GM12864 (cell line): ENCODE measurements around the gene SELENOS.

ENCODE experiments used
- DNase-seq: peaks from one replicate; pipeline ENCODE4 v3.0.0-alpha.2; 2011; ENCODE audit warnings: low read depth
- H3K4me3 ChIP-seq: 2 replicates; pipeline ENCODE4 v1.5.1; 2011; ENCODE audit warnings: mild to moderate bottlenecking, low read depth, low read length, control low read depth
- TF ChIP-seq, protein P1 (sequence below): IDR thresholded peaks from 2 replicates; pipeline ENCODE4 v1.5.1; 2011; ENCODE audit warnings: low read depth, mild to moderate bottlenecking, moderate library complexity, low read length, control low read depth, inconsistent platforms; ENCODE audit errors: missing control alignments

The SELENOS gene

DNA sequence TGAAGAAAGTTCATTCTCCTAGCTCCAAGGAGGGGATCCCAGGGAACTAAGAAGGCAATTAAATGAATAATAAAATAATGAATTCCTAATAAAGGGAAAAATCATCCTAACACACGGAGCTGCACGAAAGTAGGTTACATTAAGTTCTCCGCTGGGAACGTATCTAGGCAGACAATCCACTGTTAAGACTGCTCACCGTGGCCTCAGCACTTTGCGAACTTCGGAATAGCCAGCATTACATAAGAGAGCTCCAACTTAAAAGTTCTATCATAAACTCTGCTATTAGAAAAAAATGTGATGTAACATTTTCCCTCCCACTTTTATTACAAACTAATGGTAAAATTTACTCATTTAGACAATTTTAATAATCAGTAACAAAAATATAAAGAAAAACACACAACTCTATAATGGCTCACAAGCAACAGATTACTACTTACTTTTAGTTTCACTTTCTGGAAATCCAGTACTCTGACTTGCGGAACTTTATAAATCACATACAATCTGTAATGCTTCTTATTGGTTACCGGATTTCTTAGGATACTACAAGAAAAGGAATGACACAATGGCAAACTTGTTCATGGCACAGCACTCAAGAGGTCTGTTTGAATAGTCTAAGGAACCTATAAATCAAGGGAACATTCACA is 9.3 kb upstream of the SELENOS start:
- no peak for DNase-seq
- TF ChIP-seq, protein P1, sequence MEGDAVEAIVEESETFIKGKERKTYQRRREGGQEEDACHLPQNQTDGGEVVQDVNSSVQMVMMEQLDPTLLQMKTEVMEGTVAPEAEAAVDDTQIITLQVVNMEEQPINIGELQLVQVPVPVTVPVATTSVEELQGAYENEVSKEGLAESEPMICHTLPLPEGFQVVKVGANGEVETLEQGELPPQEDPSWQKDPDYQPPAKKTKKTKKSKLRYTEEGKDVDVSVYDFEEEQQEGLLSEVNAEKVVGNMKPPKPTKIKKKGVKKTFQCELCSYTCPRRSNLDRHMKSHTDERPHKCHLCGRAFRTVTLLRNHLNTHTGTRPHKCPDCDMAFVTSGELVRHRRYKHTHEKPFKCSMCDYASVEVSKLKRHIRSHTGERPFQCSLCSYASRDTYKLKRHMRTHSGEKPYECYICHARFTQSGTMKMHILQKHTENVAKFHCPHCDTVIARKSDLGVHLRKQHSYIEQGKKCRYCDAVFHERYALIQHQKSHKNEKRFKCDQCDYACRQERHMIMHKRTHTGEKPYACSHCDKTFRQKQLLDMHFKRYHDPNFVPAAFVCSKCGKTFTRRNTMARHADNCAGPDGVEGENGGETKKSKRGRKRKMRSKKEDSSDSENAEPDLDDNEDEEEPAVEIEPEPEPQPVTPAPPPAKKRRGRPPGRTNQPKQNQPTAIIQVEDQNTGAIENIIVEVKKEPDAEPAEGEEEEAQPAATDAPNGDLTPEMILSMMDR, result no peak

DNA sequence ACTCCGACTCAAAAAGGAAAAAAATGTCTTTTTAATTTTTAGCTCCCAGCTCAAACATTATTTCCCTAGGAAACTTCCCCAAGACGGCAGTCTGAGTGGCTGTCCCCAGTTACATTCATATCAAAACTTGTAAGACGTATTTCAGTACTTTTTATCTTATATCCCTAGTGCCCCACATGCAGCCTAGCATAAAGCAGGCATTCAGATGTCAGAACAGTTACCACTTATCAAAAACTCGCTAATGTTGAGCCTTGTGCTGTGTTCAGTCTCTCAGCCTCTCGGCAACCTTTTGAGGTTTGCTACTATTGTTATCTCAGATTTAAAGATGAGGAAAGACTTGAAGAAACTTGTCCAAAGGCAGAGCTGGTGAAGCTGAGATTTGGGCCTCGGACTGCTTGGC is 6.6 kb upstream of the SELENOS start:
- no peak for DNase-seq
- H3K4me3 ChIP-seq, result no peak overlapping the region
- TF ChIP-seq, protein P1, result no peak

More for the DNA sequence above, 9.3 kb upstream of the SELENOS start:
- no peak overlapping the region for H3K4me3 ChIP-seq

DNA sequence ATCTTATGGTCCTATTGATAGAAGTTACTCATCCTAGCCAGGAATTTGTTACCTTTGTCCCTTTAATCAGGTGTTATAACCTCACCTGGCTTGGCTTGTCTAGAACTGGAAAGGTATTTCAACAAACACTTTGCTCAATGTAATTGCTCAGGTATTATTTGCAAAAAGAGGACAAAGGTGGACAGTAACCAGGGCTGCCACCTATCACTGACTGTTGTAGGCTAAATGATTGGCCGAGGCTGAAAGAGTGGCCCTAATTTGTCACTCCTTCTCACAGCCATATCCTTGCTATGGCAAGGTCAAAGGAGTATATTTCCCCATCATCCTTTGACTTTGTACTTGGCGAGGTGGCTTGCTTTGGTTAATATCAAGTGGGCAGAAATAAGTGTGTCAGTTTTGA is 2.7 kb upstream of the SELENOS start:
- TF ChIP-seq, protein P1, result no peak

GRCh38 chr15:101277943-101278564 is 769 bp upstream of the SELENOS start:
- H3K4me3 ChIP-seq, result peak overlapping the region; percentile 80; the same call in 1 of the 2 replicates
- no peak for DNase-seq
- TF ChIP-seq, protein P1, result no peak

More for the DNA sequence above, 2.7 kb upstream of the SELENOS start:
- H3K4me3 ChIP-seq, result no peak overlapping the region
- DNase-seq, result no peak

GRCh38 chr15:101276501-101277037 is 716 bp downstream of the SELENOS start:
- no peak for DNase-seq
- H3K4me3 ChIP-seq, result peak overlapping the region; percentile 80

GRCh38 chr15:101275018-101275417 is 2.3 kb downstream of the SELENOS start:
- DNase-seq, result peak; percentile 48
- TF ChIP-seq, protein P1, result no peak
- H3K4me3 ChIP-seq, result no peak overlapping the region; the same call in 1 of the 2 replicates

More at GRCh38 chr15:101276501-101277037, 716 bp downstream of the SELENOS start:
- TF ChIP-seq, protein P1, result peak; percentile 62
